Astrocyte of the spinal cord (primary cell): ENCODE data around the gene HLCS.

ENCODE experiments used
- DNase-seq: peaks from one replicate; pipeline ENCODE4 v3.0.0; 2011; ENCODE audit warnings: low read depth, low spot score
- H3K4me3 ChIP-seq: 2 replicates; pipeline ENCODE4 v1.5.1; 2011; ENCODE audit warnings: low read depth, mild to moderate bottlenecking, low read length, moderate library complexity
- CTCF ChIP-seq: IDR thresholded peaks from 2 replicates; pipeline ENCODE4 v1.5.1; 2012; ENCODE audit warnings: low read depth, mild to moderate bottlenecking, low read length, inconsistent platforms
- in situ Hi-C: cut with HindIII; loops from 2 replicates; pipeline ENCODE4 v1.10.0; 2017; ENCODE audit warnings: low sequenced_read_pairs

The HLCS gene

GRCh38 chr21:36881228-36881627 lies 85.2 kb downstream of the HLCS start:
- in situ Hi-C loops: no loop called here
- DNase-seq: peak; percentile 19

GRCh38 chr21:36879827-36880226 lies 86.6 kb downstream of the HLCS start:
- in situ Hi-C loops: no loop called here
- no peak for TF ChIP-seq CTCF
- no peak for DNase-seq
- H3K4me3 ChIP-seq: no peak overlapping the region

More at GRCh38 chr21:36881228-36881627, 85.2 kb downstream of the HLCS start:
- H3K4me3 ChIP-seq: no peak overlapping the region
- TF ChIP-seq CTCF: no peak

GRCh38 chr21:36877741-36878140 lies 88.7 kb downstream of the HLCS start:
- TF ChIP-seq CTCF: no peak
- in situ Hi-C loops: no loop called here
- no peak for DNase-seq
- H3K4me3 ChIP-seq: no peak overlapping the region

- TF ChIP-seq CTCF: no peak
- DNase-seq: no peak
- no peak overlapping the region for H3K4me3 ChIP-seq
- in situ Hi-C loops: no loop called here
These were observed 91.8 kb downstream of the HLCS start for GRCh38 chr21:36874665-36875064.

- no peak for DNase-seq
- no peak for TF ChIP-seq CTCF
- in situ Hi-C loops: no loop called here
- H3K4me3 ChIP-seq: no peak overlapping the region
These were observed 93.0 kb downstream of the HLCS start for GRCh38 chr21:36873513-36873912.

GRCh38 chr21:36867291-36867905 lies 99.1 kb downstream of the HLCS start:
- no peak for DNase-seq
- TF ChIP-seq CTCF: no peak
- H3K4me3 ChIP-seq: no peak overlapping the region
- in situ Hi-C loops: no loop called here
